ENCODE results near the gene FOXJ1.

Gene FOXJ1

GRCh38 chr17:76131692-76132573 is 9.1 kb downstream of the FOXJ1 start:
- FAIRE-seq (no peak), DNase-seq (ENCODE audit: insufficient read length, low spot score) (no peak)
- no peak for TF ChIP-seq POLR2A (IDR thresholded peaks at IDR 0.05; ENCODE audit: low read depth, low read length)

- TF ChIP-seq POLR2A (IDR thresholded peaks at IDR 0.05; ENCODE audit: low read depth, low read length) = no peak
- DNase-seq (ENCODE audit: insufficient read length, low spot score) (no peak), FAIRE-seq (no peak)
Observed at GRCh38 chr17:76131051-76131691, 9.9 kb downstream of the FOXJ1 start.

GRCh38 chr17:76130473-76130872 is 10.6 kb downstream of the FOXJ1 start:
- TF ChIP-seq POLR2A (IDR thresholded peaks at IDR 0.05; ENCODE audit: low read depth, low read length) = no peak
- FAIRE-seq = no peak
- no peak for DNase-seq (ENCODE audit: insufficient read length, low spot score)

- no peak for TF ChIP-seq POLR2A (IDR thresholded peaks at IDR 0.05; ENCODE audit: low read depth, low read length)
- FAIRE-seq = no peak
- no peak for DNase-seq (ENCODE audit: insufficient read length, low spot score)
Observed at GRCh38 chr17:76125922-76126321, 15.1 kb downstream of the FOXJ1 start.

- FAIRE-seq = no peak
- DNase-seq (ENCODE audit: insufficient read length, low spot score) = no peak
- TF ChIP-seq POLR2A (IDR thresholded peaks at IDR 0.05; ENCODE audit: low read depth, low read length) = no peak
Observed at GRCh38 chr17:76125391-76125675, 15.7 kb downstream of the FOXJ1 start.

- DNase-seq (ENCODE audit: insufficient read length, low spot score) (no peak), FAIRE-seq (no peak)
- TF ChIP-seq POLR2A (IDR thresholded peaks at IDR 0.05; ENCODE audit: low read depth, low read length) = no peak
Observed at GRCh38 chr17:76124582-76125390, 16.3 kb downstream of the FOXJ1 start.

GRCh38 chr17:76123749-76124581 is 17.1 kb downstream of the FOXJ1 start:
- FAIRE-seq (no peak), DNase-seq (ENCODE audit: insufficient read length, low spot score) (no peak)
- TF ChIP-seq POLR2A (IDR thresholded peaks at IDR 0.05; ENCODE audit: low read depth, low read length) = no peak

GRCh38 chr17:76123191-76123499 is 17.9 kb downstream of the FOXJ1 start:
- no peak for DNase-seq (ENCODE audit: insufficient read length, low spot score)
- no peak for FAIRE-seq
- no peak for TF ChIP-seq POLR2A (IDR thresholded peaks at IDR 0.05; ENCODE audit: low read depth, low read length)

- TF ChIP-seq POLR2A (IDR thresholded peaks at IDR 0.05; ENCODE audit: low read depth, low read length) = no peak
- FAIRE-seq (no peak), DNase-seq (ENCODE audit: insufficient read length, low spot score) (no peak)
Observed at GRCh38 chr17:76122431-76123190, 18.4 kb downstream of the FOXJ1 start.

- TF ChIP-seq POLR2A (IDR thresholded peaks at IDR 0.05; ENCODE audit: low read depth, low read length) = no peak
- FAIRE-seq (no peak), DNase-seq (ENCODE audit: insufficient read length, low spot score) (no peak)
Observed at GRCh38 chr17:76121932-76122430, 19.1 kb downstream of the FOXJ1 start.

- no peak for TF ChIP-seq POLR2A (IDR thresholded peaks at IDR 0.05; ENCODE audit: low read depth, low read length)
- DNase-seq (ENCODE audit: insufficient read length, low spot score) = no peak
- FAIRE-seq = no peak
Observed at GRCh38 chr17:76120658-76121008, 20.4 kb downstream of the FOXJ1 start.

- DNase-seq (ENCODE audit: insufficient read length, low spot score) (peak; percentile 8), FAIRE-seq (no peak)
- TF ChIP-seq POLR2A (IDR thresholded peaks at IDR 0.05; ENCODE audit: low read depth, low read length) = no peak
Observed at GRCh38 chr17:76119409-76120371, 21.4 kb downstream of the FOXJ1 start.

Measured in H54 (cell line).